ENCODE measurements around the gene CHFR.
"Not testable (repeated sequence)": the region's sequence is repeated elsewhere in the genome, so short reads cannot be mapped to it uniquely, and the experiment has no call there.

The CHFR gene

DNA sequence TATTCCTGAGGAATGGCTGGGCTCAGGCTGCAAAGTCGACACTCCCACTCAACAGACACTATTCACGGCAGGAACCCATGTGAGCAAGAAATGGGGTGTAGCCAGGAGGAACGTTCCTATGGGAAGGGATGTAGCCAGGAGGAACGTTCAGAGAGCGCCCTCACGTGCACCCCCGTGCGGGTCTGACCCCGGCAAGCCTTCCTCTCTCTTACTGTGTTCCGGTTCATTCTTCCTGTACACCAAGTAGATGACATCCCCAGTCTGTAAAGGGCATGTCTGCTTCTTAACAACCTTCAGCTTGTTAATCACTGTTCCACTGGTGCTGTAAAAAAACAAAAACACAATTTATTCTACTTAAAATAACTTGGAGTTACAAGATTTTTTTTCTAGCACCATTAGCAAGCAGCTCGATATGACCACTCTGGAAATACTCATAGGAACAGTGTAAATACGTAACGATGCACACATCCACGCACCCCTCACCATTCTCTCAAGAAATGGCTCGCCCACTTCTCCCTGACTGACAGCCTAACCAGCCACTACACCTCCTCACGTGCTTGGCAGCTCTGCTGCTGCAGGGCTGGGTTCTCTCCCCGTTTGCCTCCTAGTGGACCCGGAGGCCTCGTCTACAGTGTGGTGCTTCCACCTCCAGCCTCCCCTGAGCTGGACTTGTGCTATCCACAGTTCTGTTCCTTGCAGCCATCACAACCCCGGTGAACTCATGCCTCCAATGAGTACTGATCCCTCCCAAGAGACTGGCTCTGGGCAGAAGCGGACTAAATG, 15.1 kb downstream of the CHFR start:
- DNase-seq = no peak
- Histone ChIP-seq H3K36me3 (peaks cover 43% of the 10 kb centered on the region), H3K4me1 (no peaks in the 10 kb centered on the region), H3K9me3 (no peaks in the 10 kb centered on the region; the same call in 1 of the 2 replicates), H3K4me3 (ENCODE audit: low read depth, low read length) (no peak overlapping the region), H3K27me3 (no peaks in the 10 kb centered on the region)
- TF ChIP-seq, protein P1, sequence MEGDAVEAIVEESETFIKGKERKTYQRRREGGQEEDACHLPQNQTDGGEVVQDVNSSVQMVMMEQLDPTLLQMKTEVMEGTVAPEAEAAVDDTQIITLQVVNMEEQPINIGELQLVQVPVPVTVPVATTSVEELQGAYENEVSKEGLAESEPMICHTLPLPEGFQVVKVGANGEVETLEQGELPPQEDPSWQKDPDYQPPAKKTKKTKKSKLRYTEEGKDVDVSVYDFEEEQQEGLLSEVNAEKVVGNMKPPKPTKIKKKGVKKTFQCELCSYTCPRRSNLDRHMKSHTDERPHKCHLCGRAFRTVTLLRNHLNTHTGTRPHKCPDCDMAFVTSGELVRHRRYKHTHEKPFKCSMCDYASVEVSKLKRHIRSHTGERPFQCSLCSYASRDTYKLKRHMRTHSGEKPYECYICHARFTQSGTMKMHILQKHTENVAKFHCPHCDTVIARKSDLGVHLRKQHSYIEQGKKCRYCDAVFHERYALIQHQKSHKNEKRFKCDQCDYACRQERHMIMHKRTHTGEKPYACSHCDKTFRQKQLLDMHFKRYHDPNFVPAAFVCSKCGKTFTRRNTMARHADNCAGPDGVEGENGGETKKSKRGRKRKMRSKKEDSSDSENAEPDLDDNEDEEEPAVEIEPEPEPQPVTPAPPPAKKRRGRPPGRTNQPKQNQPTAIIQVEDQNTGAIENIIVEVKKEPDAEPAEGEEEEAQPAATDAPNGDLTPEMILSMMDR (IDR thresholded peaks at IDR 0.05; ENCODE audit: low read depth, low read length) = no peak

DNA sequence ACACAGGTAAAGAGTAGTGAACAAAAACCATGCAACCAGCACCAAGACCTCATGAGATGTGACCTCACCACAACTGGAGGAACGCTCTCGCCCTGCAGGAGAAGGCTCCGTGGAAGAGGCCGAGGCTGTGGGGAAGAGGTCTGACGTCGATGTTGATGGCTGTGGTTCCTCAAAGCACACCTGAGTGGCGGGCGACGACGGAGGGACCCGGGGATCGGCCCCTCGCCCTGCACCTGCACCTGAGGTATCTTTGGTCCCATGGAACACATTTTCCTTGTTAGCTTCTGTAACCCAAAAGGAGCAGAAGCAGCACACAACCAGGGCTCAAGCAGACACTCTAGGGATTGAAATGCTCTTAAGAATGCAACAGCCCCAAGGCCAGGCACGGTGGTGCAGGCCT, 17.9 kb downstream of the CHFR start:
- H3K27me3 ChIP-seq = no peaks in the 10 kb centered on the region
- peaks cover 41% of the 10 kb centered on the region for H3K36me3 ChIP-seq
- TF ChIP-seq, protein P1 (IDR thresholded peaks at IDR 0.05; ENCODE audit: low read depth, low read length) = no peak
- no peak for DNase-seq
- no peak overlapping the region for H3K4me3 ChIP-seq (ENCODE audit: low read depth, low read length)
- no peaks in the 10 kb centered on the region for H3K4me1 ChIP-seq
- no peaks in the 10 kb centered on the region for H3K9me3 ChIP-seq

DNA sequence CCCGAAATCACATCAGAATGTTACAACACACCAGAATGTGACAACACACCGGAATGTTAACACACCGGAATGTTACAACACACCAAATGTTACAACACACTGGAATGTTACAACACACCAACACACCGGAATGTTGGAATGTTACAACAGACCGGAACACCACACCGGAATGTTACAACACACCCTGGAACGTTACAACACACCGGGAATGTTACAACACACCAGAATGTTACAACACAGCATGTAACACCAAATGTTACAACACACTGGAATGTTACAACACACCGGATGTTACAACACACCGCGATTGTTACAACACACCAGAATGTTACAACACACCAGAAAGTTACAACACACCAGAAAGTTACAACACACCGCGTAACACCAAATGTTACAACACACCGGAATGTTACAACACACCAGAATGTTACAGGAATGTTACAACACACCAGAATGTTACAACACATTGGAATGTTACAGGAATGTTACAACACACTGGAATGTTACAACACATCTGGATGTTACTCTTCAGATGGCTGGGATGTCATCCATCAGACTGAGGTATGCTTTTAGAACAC, 21.1 kb downstream of the CHFR start:
- TF ChIP-seq, protein P1 (IDR thresholded peaks at IDR 0.05; ENCODE audit: low read depth, low read length) = no peak
- DNase-seq = no peak
- H3K27me3 ChIP-seq = no peaks in the 10 kb centered on the region

DNA sequence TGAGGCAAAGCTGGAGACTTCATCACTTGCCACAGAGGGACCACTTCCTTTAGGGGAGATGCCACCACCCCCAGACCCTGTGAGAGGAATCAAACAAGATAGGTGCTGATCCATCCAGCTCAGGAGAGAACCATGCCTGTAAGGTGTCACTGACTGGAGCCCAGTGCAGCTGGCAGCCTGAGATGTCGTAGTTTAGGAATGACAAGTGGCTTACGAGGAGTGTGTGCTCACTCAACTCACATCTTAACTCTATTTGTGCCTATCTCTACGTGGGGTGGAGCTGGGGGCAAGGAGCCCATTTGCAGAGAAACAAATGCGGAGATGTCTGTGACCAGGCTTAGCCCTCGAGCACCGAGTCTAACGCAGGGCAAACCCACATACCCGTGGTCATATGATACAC, 25.8 kb downstream of the CHFR start:
- Histone ChIP-seq H3K36me3 (peaks cover 30% of the 10 kb centered on the region), H3K9me3 (no peaks in the 10 kb centered on the region), H3K4me3 (ENCODE audit: low read depth, low read length) (no peak overlapping the region), H3K27me3 (no peaks in the 10 kb centered on the region), H3K4me1 (no peaks in the 10 kb centered on the region)
- TF ChIP-seq, protein P1 (IDR thresholded peaks at IDR 0.05; ENCODE audit: low read depth, low read length) = no peak
- no peak for DNase-seq

More for the DNA sequence above, 21.1 kb downstream of the CHFR start:
- no peaks in the 10 kb centered on the region for H3K9me3 ChIP-seq
- H3K36me3 ChIP-seq = peaks cover 30% of the 10 kb centered on the region
- H3K4me3 ChIP-seq (ENCODE audit: low read depth, low read length) = no peak overlapping the region
- H3K4me1 ChIP-seq = no peaks in the 10 kb centered on the region

DNA sequence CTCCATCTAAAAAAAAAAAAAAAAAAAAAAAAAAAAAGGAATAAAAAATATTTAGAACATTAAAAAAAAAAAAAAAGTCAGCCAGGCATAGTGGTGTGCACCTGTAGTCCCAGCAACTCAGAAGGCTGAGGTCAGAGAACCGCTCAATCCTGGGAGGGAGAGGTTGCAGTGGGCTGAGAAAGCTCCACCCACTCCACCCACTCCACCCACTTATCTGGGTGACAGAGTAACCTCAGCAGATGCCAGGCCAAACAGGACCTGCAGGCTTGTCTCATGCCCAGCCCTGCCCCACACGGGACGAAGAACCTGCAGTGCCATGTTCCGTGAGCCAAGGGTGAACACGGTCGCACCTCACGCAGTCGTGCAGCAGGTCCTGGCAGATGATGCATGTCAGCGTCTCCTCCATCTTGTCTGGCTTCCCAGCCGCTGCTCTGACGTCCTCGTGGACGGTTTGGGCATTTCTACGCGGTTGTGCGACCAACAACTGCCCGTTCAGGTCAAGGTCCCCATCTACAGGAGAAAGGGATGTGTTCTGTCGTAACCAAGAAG, 28.6 kb downstream of the CHFR start:
- H3K4me1 ChIP-seq = no peaks in the 10 kb centered on the region
- TF ChIP-seq, protein P1 (IDR thresholded peaks at IDR 0.05; ENCODE audit: low read depth, low read length) = no peak
- H3K9me3 ChIP-seq = no peaks in the 10 kb centered on the region
- peaks cover 38% of the 10 kb centered on the region for H3K36me3 ChIP-seq
- no peak overlapping the region for H3K4me3 ChIP-seq (ENCODE audit: low read depth, low read length)
- DNase-seq = no peak
- H3K27me3 ChIP-seq = no peaks in the 10 kb centered on the region

DNA sequence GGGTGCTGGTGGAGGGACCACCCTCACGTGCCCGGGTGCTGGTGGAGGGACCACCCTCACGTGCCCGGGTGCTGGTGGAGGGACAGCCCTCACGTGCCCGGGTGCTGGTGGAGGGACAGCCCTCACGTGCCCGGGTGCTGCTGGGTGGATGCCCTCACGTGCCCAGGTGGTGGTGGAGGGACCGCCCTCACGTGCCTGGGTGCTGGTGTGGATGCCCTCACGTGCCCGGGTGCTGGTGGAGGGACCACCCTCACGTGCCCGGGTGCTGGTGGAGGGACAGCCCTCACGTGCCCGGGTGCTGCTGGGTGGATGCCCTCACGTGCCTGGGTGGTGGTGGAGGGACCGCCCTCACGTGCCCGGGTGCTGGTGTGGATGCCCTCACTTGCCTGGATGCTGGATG, 30.4 kb downstream of the CHFR start:
- DNase-seq; H3K4me1 ChIP-seq; H3K27me3 ChIP-seq; H3K4me3 ChIP-seq (ENCODE audit: low read depth, low read length); H3K9me3 ChIP-seq: not testable (repeated sequence)
- H3K36me3 ChIP-seq = peaks cover 53% of the 10 kb centered on the region

Data from BE2C (cell line).